ENCODE results near the gene ABHD2. TPM values are rescaled to one million over a fixed set of nuclear protein-coding genes. Genes with fewer than 3 reads are reported as not detected.

Gene ABHD2
- total RNA-seq, 1 donor from 2014 or later: 69.9 TPM

DNA sequence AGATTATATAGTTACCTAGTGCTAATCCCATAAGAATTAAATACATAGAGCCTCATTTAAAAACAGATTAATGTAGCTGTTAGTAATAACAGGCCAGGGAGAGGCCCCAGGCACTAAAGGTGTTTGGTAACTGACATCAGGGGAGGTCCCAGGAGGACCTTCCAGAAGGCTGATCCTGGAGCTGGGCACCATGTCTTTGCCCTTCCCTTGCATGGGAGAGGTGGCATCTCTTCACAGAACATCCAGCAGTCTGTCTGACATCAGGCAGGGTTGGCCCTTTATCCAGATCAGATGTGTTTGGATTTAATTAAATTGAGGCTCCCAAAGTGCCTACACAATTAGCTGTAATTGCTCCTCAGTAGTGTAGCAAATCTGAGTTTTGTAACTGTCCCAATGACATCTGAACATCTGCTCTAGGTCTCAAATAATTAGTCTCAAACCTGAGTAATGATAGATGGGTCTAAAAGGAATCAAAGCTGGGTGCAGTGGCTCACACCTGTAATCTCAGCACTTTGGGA, 80.1 kb downstream of the ABHD2 start:
- ATAC-seq: no peak
- DNase-seq (ENCODE audit: missing footprints): no peak
- intact Hi-C loops (cut with DNase I): loop anchor here (5.0 kb wide), 1 partner anchor 81 kb away; the partner anchor contains the start of gene ABHD2

- DNase-seq (ENCODE audit: missing footprints) (no peak), ATAC-seq (no peak)
- intact Hi-C loops (cut with DNase I): loop anchor here (5.0 kb wide), 1 partner anchor 33 kb away; no protein-coding TSS in a partner anchor
These were observed 82.1 kb downstream of the ABHD2 start for GRCh38 chr15:89170364-89170763.

DNA sequence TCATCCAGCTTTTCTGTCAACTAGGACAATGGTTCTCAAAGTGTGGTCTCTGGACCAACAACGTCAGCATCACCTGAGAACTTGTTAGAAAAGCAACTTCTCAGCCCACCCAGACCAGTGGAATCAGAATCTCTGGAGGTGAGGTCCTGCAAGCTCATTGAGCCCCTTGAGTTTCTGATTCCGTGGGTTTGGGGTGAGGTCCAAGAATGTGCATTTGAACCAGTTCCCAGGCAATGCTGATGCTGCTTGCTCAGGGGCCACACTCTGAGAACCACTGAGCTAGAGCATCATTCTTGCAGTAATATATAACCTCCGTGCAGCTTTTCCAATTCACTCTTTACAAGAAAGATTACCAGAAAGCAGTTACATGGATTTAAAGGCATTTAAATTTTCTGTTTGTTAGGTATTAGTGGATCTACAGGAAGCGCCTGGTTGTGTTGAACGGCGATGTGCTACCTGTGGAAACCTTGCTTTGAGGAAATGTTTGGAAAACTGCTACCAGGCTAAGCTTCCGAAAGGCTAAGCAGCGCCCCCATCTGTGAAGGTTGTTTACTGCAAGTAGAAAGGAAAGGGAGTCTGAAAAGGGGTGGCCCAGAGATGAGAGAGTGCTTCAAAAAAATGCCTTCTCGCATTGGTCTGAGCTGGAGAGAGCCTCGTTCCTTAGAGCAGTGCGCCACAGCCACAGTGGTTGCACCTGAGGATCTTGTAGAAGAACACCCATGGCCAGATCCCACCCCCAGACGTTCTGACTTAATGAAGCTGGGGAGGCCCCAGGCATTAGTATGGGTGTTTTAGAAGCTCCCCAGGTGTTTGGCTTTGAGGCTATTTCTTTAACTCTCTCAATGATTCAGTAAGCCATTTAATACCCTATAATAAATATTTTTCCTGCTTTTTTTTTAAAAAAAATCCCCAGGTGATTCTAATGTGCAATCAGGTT, 83.1 kb downstream of the ABHD2 start:
- intact Hi-C loops (cut with DNase I): loop anchor here (5.0 kb wide), 1 partner anchor 34 kb away; no protein-coding TSS in a partner anchor
- no peak for DNase-seq (ENCODE audit: missing footprints)
- no peak for ATAC-seq

- ATAC-seq (no peak), DNase-seq (ENCODE audit: missing footprints) (no peak)
- intact Hi-C loops (cut with DNase I): loop anchor here (5.0 kb wide), 1 partner anchor 36 kb away; no protein-coding TSS in a partner anchor
These were observed 84.7 kb downstream of the ABHD2 start for GRCh38 chr15:89172921-89173320.

DNA sequence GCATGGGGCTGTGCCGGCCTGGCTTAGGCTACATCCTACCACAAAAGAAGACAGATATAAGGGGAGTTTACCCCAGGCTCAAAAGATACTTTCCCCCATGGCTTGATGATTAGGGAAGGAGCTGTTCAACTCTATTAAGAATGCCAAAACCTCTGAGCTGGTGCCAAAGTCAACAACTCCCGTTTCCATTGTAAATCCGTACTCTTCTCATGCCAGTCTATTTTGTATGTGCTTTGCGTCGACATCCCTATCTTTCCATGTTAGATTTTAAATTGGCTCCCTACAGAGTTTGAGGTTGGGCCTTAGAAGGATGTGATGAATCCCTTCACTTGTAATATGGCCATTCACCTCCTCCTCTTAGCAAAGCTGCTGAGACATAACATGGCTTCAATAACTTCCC, 86.2 kb downstream of the ABHD2 start:
- intact Hi-C loops (cut with DNase I): loop anchor here (5.0 kb wide), 1 partner anchor 37 kb away; no protein-coding TSS in a partner anchor
- no peak for ATAC-seq

GRCh38 chr15:89175617-89176191, 87.4 kb downstream of the ABHD2 start:
- DNase-seq (ENCODE audit: missing footprints) (no peak), ATAC-seq (no peak)
- intact Hi-C loops (cut with DNase I): loop anchor here (5.0 kb wide), 1 partner anchor 278 kb away; the partner anchor contains the start of gene HAPLN3

More for the DNA sequence above, 86.2 kb downstream of the ABHD2 start:
- no peak for DNase-seq (ENCODE audit: missing footprints)

DNA sequence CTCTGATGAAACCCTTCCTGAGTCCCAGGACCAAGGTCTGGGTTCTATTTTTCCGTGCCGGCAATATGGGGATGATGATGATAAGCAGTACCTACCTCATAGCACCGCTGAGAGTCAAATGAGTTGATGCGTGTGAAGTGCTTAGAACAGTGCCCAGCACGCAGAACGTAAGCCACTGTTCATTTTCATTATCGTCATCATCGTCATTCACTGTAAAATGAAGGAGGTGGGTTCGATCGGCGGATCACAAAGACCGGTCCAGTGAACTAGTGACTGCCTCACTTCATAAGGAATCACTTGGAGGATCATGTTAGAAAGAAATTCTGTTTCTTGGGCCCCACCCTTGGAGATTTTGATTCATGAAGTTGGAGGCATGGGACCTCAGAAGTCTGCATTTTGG, 88.9 kb downstream of the ABHD2 start:
- ATAC-seq (no peak), DNase-seq (ENCODE audit: missing footprints) (no peak)
- intact Hi-C loops (cut with DNase I): loop anchor here (1.0 to 5.0 kb wide), 2 partner anchors 119 to 280 kb away; partner anchors contain the start of gene HAPLN3

GRCh38 chr15:89177633-89178306, 89.5 kb downstream of the ABHD2 start:
- ATAC-seq: peak; percentile 36
- intact Hi-C loops (cut with DNase I): loop anchor here (1.0 to 5.0 kb wide), 2 partner anchors 119 to 280 kb away; partner anchors contain the start of gene HAPLN3
- DNase-seq (ENCODE audit: missing footprints): no peak

GRCh38 chr15:89178307-89178977, 90.2 kb downstream of the ABHD2 start:
- ATAC-seq (no peak), DNase-seq (ENCODE audit: missing footprints) (no peak)
- intact Hi-C loops (cut with DNase I): loop anchor here (5.0 kb wide), 1 partner anchor 281 kb away; the partner anchor contains the start of gene HAPLN3

GRCh38 chr15:89179966-89180875, 92.0 kb downstream of the ABHD2 start:
- ATAC-seq (no peak), DNase-seq (ENCODE audit: missing footprints) (no peak)
- intact Hi-C loops (cut with DNase I): loop anchor here (5.0 kb wide), 1 partner anchor 283 kb away; the partner anchor contains the start of gene HAPLN3

- DNase-seq (ENCODE audit: missing footprints) (no peak), ATAC-seq (no peak)
- intact Hi-C loops (cut with DNase I): no loop called here
These were observed 96.1 kb downstream of the ABHD2 start for GRCh38 chr15:89184357-89184756.

- intact Hi-C loops (cut with DNase I): no loop called here
- DNase-seq (ENCODE audit: missing footprints) (no peak), ATAC-seq (no peak)
These were observed 96.8 kb downstream of the ABHD2 start for GRCh38 chr15:89184886-89185526.

DNA sequence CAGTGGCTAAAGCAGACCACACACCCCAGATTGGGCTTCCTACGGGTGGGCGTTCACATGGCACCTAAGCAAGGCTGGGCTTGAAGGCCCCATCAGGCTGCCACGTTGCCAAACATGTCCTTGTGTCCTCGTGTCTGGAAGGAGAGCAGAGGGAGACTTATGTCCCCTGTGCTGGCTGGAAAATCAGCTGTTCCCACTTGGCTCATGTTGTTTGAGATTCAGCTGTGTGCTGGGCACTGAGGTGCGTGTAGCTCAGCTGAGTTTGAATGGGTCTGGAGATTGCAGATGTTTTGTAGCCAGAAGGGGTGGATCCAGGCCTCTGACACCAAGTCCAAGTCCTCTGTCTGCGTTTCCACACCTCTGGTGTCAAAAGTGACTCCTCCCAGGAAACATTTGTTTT, 98.5 kb downstream of the ABHD2 start:
- intact Hi-C loops (cut with DNase I): no loop called here
- no peak for ATAC-seq
- DNase-seq (ENCODE audit: missing footprints): no peak

DNA sequence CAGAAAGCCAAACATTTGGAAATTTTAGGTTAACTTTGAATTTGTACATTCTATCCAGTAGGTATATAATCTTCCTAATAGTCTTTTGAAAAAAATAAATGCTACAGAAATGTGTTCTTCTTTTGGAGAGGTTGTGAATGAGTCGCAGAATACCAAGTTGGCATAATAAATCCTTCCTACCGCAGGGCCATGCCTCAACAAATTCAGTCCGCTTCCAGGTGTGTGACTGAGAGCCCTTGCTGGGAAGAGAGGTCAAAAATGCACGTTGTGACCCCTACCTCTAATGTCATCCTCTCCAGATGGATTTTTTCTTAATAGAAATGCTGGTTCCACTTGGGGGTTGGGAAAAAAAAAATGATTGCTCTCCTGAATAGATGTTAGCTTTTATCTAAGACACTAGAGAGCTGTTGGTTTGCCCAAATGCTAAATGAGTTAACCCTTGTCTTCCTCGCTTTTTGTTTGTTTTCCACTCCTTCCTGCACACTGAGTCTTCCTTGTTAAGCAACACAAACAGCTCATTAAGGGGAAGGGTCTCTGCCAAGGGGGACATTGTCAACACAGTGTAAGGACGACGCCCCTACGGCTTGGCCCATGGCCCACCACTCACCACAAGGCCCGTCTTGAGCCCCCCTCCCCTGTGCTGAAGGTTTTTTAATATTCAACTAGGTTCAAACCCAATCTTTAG, 99.2 kb downstream of the ABHD2 start:
- intact Hi-C loops (cut with DNase I): no loop called here
- DNase-seq (ENCODE audit: missing footprints) (no peak), ATAC-seq (no peak)

GRCh38 chr15:89187986-89188514, 99.8 kb downstream of the ABHD2 start:
- ATAC-seq (no peak), DNase-seq (ENCODE audit: missing footprints) (no peak)
- intact Hi-C loops (cut with DNase I): no loop called here

GRCh38 chr15:89192136-89192535, 103.9 kb downstream of the ABHD2 start:
- ATAC-seq: no peak
- intact Hi-C loops (cut with DNase I): no loop called here
- no peak for DNase-seq (ENCODE audit: missing footprints)
